Stimulated activated naive CD8-positive, alpha-beta T cell treated with anti-CD3 and anti-CD28 coated beads, Interleukin-15, Interleukin-2, amounts not matched to agents 100 ng/mL and 50 ng/mL, for 24 hours (primary cell): ENCODE results near the gene ZNF330.
"Not testable (repeated sequence)": the region's sequence is repeated elsewhere in the genome, so short reads cannot be mapped to it uniquely, and the experiment has no call there.

Experiments used
- H3K27ac Mint-ChIP-seq: one replicate; pipeline ENCODE4 v1.8.0; 2021; ENCODE audit warnings: mild to moderate bottlenecking, mixed read lengths
- H3K27me3 Mint-ChIP-seq: one replicate; pipeline ENCODE4 v1.8.0; 2021; ENCODE audit warnings: mixed read lengths
- H3K36me3 Mint-ChIP-seq: one replicate; pipeline ENCODE4 v1.8.0; 2021; ENCODE audit warnings: low read depth, mixed read lengths
- H3K4me1 Mint-ChIP-seq: one replicate; pipeline ENCODE4 v1.8.0; 2021; ENCODE audit warnings: low read depth, mixed read lengths
- H3K4me3 Mint-ChIP-seq: one replicate; pipeline ENCODE4 v1.8.0; 2021; ENCODE audit warnings: mild to moderate bottlenecking, mixed read lengths
- H3K9me3 Mint-ChIP-seq: one replicate; pipeline ENCODE4 v1.8.0; 2021; ENCODE audit warnings: mixed read lengths

ZNF330 gene

DNA sequence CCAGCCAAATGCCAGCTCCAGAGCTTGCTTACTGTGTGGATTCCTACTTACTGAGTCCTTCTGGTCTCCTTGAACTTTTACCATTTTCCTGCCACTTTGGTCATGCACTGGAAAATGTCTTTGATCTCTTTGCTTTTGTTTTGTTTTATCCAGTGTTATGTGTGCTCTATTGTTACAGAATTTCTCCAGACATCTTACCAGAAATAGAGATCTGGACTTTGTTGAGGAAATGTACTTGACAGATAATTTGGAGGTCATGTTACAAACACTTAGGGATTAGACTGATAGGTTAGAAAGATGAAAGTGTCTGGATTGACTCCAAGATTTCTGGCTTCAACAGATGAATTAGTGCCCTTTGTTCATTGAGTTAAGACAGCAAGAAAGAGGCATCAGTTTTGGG lies 5.7 kb upstream of the ZNF330 start:
- H3K4me1 Mint-ChIP-seq, result peaks cover 2% of the 10 kb centered on the region
- H3K36me3 Mint-ChIP-seq, result no peaks in the 10 kb centered on the region
- H3K9me3 Mint-ChIP-seq, result no peaks in the 10 kb centered on the region
- H3K27me3 Mint-ChIP-seq, result peaks cover 10% of the 10 kb centered on the region
- no peak overlapping the region for H3K27ac Mint-ChIP-seq
- no peak overlapping the region for H3K4me3 Mint-ChIP-seq

DNA sequence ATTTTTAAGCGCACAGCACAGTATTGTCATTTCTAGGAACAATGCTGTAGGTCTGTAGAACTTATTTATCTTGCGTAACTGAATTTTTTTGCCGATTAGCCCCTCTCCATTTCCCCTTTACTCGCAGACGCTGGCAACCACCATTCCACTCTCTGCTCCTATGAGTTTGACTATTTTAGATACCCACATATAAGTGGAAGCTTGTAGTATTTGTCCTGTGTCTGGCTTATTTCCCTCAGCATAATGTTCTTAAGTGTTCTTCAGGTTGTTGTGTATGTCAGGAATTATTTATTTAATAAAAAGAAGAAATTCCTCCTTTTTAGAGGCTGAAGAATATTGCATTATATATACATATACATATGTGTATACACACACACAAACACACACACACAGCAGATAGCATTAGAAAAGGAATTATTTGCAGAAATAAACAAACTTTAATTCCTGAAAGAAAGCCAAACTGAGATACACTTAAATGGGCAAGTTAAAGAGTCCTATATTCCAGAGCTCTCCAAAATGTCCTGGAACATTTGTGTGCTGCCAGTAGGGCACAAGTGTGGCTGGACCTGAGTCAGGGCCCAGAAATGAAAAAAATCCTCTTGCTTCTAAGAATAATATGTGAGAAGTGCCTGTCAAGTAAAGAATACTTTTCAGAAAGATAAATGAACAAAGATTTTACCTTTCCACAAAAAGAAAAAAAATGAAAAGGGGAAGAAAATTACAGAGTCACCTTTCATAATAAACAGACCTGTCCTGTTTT lies 4.5 kb upstream of the ZNF330 start:
- H3K36me3 Mint-ChIP-seq, result no peaks in the 10 kb centered on the region
- H3K27me3 Mint-ChIP-seq, result peaks cover 10% of the 10 kb centered on the region
- peaks cover 12% of the 10 kb centered on the region for H3K4me1 Mint-ChIP-seq
- H3K9me3 Mint-ChIP-seq, result no peaks in the 10 kb centered on the region
- no peak overlapping the region for H3K27ac Mint-ChIP-seq
- no peak overlapping the region for H3K4me3 Mint-ChIP-seq

DNA sequence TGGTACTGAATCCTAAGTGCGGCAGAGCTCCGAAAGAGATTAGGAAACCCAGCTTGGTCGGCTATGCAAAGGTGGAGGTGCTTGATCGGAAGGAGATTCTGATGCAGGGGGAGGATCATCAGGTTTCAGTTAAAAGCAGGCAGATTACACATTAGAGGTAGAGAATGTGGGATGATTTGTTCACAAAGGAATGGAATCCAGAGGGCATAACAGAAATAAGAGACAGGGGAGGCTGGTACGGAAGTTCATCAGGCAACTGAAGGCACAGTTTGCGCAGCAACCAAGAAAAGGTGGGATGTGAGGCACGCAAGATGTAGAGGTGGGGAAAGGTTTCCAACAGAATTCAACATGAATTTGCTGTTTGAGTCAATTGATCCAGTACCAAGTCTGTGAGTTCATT lies 424 bp upstream of the ZNF330 start:
- peak overlapping the region; percentile 95 for H3K27ac Mint-ChIP-seq
- peaks cover 7% of the 10 kb centered on the region for H3K27me3 Mint-ChIP-seq
- no peaks in the 10 kb centered on the region for H3K9me3 Mint-ChIP-seq
- peaks cover 36% of the 10 kb centered on the region for H3K36me3 Mint-ChIP-seq
- peak overlapping the region; percentile 95 for H3K4me3 Mint-ChIP-seq
- peaks cover 44% of the 10 kb centered on the region for H3K4me1 Mint-ChIP-seq

DNA sequence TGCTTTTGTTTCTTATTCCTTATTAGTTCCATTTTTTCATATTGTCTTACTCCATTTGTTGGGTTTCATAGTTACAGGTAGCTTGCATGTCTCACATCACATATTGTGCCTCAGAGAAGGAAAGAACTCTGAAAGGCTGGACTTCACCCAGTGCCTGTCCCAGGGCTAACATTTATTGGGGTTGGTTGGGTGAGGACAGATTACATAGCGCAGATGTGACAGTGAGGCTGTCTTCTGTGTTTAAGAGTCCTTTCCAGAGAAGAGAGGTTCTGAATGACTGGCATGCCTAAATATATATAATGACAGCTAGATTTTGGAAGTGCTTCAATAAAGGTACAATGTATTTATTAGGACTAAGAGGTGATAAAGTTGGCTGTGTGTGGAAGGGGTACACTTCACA lies 2.7 kb downstream of the ZNF330 start:
- Mint-ChIP-seq H3K4me1 (peaks cover 53% of the 10 kb centered on the region), H3K4me3 (peak overlapping the region; percentile 37), H3K9me3 (no peaks in the 10 kb centered on the region)

DNA sequence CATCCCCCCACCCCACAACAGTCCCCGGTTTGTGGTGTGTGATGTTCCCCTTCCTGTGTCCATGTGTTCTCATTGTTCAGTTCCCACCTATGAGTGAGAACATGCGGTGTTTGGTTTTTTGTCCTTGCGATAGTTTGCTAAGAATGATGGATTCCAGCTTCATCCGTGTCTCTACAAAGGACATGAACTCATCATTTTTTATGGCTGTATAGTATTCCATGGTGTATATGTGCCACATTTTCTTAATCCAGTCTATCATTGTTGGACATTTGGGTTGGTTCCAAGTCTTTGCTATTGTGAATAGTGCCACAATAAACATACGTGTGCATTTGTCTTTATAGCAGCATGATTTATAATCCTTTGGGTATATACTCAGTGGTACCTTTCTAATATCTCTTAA lies 6.6 kb downstream of the ZNF330 start:
- Mint-ChIP-seq H3K36me3 (peaks cover 83% of the 10 kb centered on the region), H3K4me1 (peaks cover 34% of the 10 kb centered on the region), H3K27ac (peak overlapping the region; percentile 51)
- not testable (repeated sequence) for H3K27me3 Mint-ChIP-seq, H3K4me3 Mint-ChIP-seq, H3K9me3 Mint-ChIP-seq

More for the DNA sequence above, 2.7 kb downstream of the ZNF330 start:
- peaks cover 7% of the 10 kb centered on the region for H3K27me3 Mint-ChIP-seq
- H3K27ac Mint-ChIP-seq, result peak overlapping the region; percentile 49
- H3K36me3 Mint-ChIP-seq, result peaks cover 61% of the 10 kb centered on the region

DNA sequence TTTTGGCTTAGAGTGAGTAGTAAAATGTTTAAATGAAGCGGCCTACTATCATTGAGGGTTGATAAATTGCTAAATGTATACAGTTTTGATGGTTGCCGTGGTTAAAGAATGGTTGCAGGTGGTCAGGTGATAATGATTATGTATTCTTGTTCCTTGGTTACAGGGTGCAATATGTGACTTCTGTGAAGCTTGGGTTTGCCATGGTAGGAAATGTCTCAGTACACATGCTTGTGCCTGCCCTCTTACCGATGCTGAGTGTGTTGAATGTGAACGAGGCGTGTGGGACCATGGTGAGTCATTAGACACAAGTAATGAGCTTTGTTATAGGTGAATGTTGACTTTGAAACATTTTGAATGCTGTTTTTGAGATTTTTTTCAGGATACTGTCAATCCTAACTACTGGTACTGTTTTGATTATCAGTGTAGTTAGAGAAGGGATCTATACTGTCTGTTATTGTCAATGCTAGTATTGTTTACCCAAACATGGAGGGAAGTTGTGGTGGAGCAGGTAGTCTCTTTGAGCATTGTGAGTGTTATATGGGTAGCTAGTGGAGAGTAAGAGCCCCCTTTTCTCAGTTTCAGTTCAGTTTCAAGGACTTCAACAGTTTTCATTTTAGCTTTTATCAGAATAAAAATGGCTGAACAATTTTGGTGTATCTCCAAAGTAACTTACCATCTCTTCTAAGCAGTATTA lies 8.9 kb downstream of the ZNF330 start:
- Mint-ChIP-seq H3K9me3 (no peaks in the 10 kb centered on the region), H3K36me3 (peaks cover 77% of the 10 kb centered on the region), H3K4me3 (no peak overlapping the region), H3K27me3 (no peaks in the 10 kb centered on the region), H3K27ac (peak overlapping the region; percentile 42), H3K4me1 (peaks cover 18% of the 10 kb centered on the region)

DNA sequence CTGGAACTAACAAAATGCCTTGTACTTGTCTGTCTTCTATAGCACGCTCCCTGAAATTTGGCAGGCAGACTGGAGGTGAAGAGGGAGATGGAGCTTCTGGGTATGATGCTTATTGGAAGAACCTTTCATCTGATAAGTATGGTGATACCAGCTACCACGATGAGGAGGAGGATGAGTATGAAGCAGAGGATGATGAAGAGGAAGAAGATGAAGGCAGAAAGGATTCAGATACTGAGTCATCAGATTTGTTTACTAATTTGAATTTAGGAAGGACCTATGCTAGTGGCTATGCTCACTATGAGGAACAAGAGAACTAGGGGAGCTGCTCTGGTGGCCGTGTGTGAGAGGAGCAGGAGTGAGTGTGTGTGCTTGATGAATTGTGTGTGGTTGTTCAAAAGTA lies 13.0 kb downstream of the ZNF330 start:
- Mint-ChIP-seq H3K27ac (no peak overlapping the region), H3K4me1 (peaks cover 4% of the 10 kb centered on the region), H3K9me3 (no peaks in the 10 kb centered on the region), H3K4me3 (no peak overlapping the region), H3K36me3 (peaks cover 61% of the 10 kb centered on the region), H3K27me3 (no peaks in the 10 kb centered on the region)

DNA sequence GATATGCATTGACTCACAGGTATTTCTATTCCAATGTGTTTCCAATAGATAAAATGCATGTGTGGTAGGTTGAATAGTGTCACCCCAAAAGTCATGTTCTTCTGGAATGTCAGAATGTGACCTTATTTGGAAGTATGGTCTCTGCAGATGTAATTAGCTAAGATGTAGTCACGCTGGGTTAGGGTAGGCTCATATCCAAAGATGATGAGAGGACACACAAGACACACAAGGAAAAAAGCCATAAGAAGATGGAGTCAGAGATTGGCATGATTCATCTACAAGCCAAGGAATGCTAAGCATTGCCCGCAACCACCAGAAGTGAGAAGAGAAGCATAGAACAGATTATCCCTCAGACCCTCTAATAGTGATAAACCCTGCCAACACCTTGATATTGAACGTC lies 17.5 kb downstream of the ZNF330 start:
- Mint-ChIP-seq H3K4me3 (no peak overlapping the region), H3K36me3 (peaks cover 29% of the 10 kb centered on the region), H3K4me1 (no peaks in the 10 kb centered on the region), H3K27ac (no peak overlapping the region), H3K9me3 (no peaks in the 10 kb centered on the region), H3K27me3 (peaks cover 3% of the 10 kb centered on the region)

DNA sequence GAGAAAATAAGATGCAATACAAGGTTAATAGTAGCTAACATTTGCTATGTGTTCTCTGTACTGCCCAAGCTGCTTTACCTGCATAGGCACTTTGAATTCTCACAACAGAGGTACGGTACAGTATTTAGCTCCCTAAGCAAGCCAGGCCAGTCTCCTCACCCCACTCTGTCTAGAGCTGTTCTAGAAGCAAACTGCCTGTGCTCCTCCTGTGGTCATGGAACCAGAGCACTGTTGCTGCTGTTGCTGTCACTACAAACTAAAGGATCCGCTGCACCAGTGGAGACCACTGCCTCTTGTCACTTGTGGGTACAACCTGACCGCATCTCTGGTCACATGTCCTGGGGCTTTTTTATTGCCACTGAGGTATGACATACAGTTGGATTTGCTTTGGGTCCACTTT lies 19.6 kb downstream of the ZNF330 start:
- H3K9me3 Mint-ChIP-seq, result no peaks in the 10 kb centered on the region
- no peak overlapping the region for H3K27ac Mint-ChIP-seq
- H3K36me3 Mint-ChIP-seq, result peaks cover 11% of the 10 kb centered on the region
- no peaks in the 10 kb centered on the region for H3K4me1 Mint-ChIP-seq
- H3K27me3 Mint-ChIP-seq, result peaks cover 3% of the 10 kb centered on the region
- no peak overlapping the region for H3K4me3 Mint-ChIP-seq

DNA sequence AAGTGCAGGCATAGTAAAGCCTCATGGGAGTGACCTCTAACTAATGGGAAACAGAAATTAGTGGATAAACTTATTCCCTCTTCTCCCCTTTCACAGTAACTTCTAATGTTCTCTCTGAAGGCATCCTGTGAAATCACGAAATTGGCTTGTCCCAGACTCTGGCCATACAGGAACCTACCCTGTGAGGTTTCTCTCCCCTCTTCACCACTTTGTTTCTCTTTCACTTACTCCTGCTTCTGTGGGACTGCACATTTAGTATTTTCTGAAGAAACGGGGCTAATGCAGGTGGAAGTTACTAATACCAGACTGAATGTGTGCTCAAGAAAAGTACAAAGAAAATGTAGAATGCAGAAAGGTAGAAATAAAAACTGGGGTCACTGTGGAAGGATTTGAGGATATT lies 20.0 kb downstream of the ZNF330 start:
- Mint-ChIP-seq H3K27me3 (peaks cover 3% of the 10 kb centered on the region), H3K4me1 (no peaks in the 10 kb centered on the region), H3K36me3 (peaks cover 7% of the 10 kb centered on the region), H3K27ac (no peak overlapping the region), H3K9me3 (no peaks in the 10 kb centered on the region), H3K4me3 (no peak overlapping the region)

DNA sequence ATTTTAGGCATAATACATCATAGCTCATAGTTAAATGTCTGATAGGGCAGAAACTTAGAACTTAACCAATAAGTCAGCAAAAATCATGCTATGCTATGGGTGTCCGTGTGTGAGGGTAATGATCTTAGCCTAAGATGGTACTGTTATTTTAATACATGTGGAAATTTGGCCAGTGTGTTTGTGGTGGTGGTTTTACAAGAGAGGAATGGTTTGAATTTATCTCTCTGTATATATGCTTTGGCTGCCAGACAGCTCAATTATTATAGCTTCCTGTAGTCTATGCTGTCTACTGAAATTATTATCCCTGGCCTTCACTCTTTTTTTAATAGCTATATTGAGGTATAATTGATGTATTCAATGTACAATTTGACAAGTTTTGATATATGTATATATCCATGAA lies 21.3 kb downstream of the ZNF330 start:
- Mint-ChIP-seq H3K27ac (no peak overlapping the region), H3K36me3 (no peaks in the 10 kb centered on the region), H3K27me3 (peaks cover 3% of the 10 kb centered on the region), H3K4me1 (peaks cover 5% of the 10 kb centered on the region), H3K4me3 (no peak overlapping the region), H3K9me3 (no peaks in the 10 kb centered on the region)

DNA sequence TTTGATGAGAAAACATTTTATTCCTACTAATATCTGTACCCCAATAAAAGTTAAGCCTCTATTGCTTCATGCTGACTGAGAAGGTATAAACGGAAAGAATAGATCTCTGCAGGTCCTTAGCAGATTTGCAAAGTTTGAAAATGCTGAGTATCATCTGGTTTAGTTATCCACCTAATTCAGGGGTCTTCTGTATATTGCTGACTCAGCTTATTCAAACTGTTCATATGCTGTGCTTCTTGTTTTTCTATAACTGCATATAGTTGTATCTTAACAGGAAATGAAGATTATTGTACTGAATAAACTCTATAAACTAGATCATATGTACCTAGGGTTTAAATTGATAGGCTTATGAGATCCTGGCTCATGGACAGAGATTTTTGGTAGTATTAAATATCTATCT lies 23.7 kb downstream of the ZNF330 start:
- H3K27me3 Mint-ChIP-seq, result peaks cover 3% of the 10 kb centered on the region
- no peaks in the 10 kb centered on the region for H3K36me3 Mint-ChIP-seq
- no peak overlapping the region for H3K27ac Mint-ChIP-seq
- peaks cover 5% of the 10 kb centered on the region for H3K4me1 Mint-ChIP-seq
- H3K9me3 Mint-ChIP-seq, result no peaks in the 10 kb centered on the region
- H3K4me3 Mint-ChIP-seq, result no peak overlapping the region

DNA sequence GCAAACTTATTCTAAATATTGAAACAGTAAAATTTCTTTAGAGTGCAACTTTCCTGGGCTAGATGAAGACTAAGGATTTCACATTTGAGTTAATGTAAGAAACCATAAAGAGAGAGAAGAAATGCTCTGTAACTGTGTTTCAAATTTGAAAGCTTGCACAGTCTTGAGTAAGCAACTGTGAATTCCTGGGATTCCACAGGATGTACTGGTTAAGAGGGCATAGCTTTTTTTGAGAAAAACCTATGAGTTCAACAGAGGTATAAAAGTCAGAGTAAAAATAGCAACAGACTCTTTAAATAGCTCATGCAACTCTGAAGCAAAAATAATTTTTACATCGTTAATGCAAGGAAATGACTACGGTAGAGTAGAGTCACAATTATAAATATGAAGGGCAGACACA lies 25.5 kb downstream of the ZNF330 start:
- H3K9me3 Mint-ChIP-seq, result no peaks in the 10 kb centered on the region
- no peak overlapping the region for H3K27ac Mint-ChIP-seq
- H3K4me3 Mint-ChIP-seq, result no peak overlapping the region

DNA sequence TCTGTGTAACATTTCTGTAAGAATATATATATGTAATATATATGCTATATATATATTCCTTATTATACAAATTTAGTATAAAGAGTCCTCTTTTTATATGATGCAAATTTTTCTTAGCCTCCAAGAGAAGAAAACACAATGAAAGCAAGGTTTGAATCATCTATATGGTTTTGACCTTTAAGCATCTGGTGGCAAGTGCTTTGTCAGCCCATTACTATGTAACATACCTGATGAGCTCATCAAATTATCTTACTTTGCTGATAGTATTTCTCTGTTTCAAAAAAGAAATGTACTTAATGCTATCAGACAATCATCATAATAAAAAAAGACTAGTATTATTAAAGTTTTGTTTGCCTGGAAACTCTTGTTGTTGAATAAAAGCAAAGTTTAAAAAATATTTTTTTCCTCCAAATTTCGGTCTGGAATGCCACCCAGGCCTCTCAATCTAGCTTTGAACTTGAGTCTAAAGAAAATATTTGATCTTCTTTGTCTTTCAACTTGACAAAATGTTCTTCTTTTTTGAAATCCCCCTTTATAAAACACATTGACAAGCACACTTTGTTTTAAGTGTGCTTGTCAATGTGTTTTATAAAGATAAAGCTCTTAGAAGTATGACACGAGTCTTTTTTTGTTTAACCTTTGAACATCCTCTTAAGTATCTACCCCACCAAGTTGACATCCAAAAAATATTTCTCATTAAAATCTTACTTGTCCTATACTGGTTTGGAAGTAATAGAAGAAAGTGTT lies 26.2 kb downstream of the ZNF330 start:
- no peak overlapping the region for H3K27ac Mint-ChIP-seq
- H3K27me3 Mint-ChIP-seq, result no peaks in the 10 kb centered on the region
- H3K36me3 Mint-ChIP-seq, result no peaks in the 10 kb centered on the region
- no peak overlapping the region for H3K4me3 Mint-ChIP-seq
- H3K4me1 Mint-ChIP-seq, result peaks cover 5% of the 10 kb centered on the region
- no peaks in the 10 kb centered on the region for H3K9me3 Mint-ChIP-seq

More for the DNA sequence above, 25.5 kb downstream of the ZNF330 start:
- no peaks in the 10 kb centered on the region for H3K36me3 Mint-ChIP-seq
- no peaks in the 10 kb centered on the region for H3K27me3 Mint-ChIP-seq
- H3K4me1 Mint-ChIP-seq, result peaks cover 5% of the 10 kb centered on the region

DNA sequence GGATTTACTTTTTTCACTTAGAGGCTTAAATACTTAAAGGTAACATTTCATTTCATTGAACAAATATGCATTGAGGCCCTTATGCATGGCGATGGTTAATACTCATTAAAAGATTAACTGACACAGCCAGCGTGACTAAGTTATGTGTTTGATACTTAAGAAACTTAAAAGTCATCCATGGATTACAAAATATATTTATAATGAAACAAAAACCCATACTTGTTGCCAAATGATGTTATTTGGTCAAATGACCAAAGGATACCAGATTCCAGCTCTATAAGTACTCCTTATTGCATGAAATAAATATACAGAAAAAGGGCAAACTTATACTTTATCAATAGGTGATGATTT lies 26.7 kb downstream of the ZNF330 start:
- Mint-ChIP-seq H3K36me3 (no peaks in the 10 kb centered on the region), H3K4me3 (no peak overlapping the region), H3K27me3 (no peaks in the 10 kb centered on the region), H3K9me3 (no peaks in the 10 kb centered on the region), H3K4me1 (peaks cover 5% of the 10 kb centered on the region), H3K27ac (no peak overlapping the region)
